Spleen (tissue), 11 donors: ENCODE measurements around the gene C3orf22. TPM values are rescaled to one million over a fixed set of nuclear protein-coding genes. Genes with fewer than 3 reads are reported as not detected.

Experiments used
- DNase-seq: peaks from one replicate; pipeline ENCODE4 v3.0.0-alpha.2; 2020
- H3K27ac ChIP-seq, 8 donors: fragments of 200-600 bp; sonication (generic) in 7 of 8; 1 replicate in 4 of 8; 2 replicates in 4 of 8; pipeline versions ENCODE4 v1.5.0 to v1.8.0; 2016 to 2021; ENCODE audit warnings: inconsistent platforms in 4 of 8, mild to moderate bottlenecking in 4 of 8, moderate library complexity in 1 of 8
- H3K27me3 ChIP-seq, 7 donors: fragments of 200-600 bp; sonication (generic) in 6 of 7; replicated peaks in 1 of 7; 1 replicate in 4 of 7; 2 replicates in 3 of 7; pipeline versions ENCODE4 v1.5.0 to v1.8.0; 2016 to 2021; ENCODE audit warnings: inconsistent platforms in 3 of 7, mild to moderate bottlenecking in 1 of 7
- H3K36me3 ChIP-seq, 6 donors: fragments of 200-600 bp; sonication (generic) in 5 of 6; 1 replicate in 4 of 6; 2 replicates in 2 of 6; pipeline versions ENCODE4 v1.5.0 to v1.8.0; 2016 to 2021; ENCODE audit warnings: inconsistent platforms in 2 of 6
- H3K4me1 ChIP-seq, 6 donors: fragments of 200-600 bp; sonication (generic) in 5 of 6; 1 replicate in 3 of 6; 2 replicates in 3 of 6; pipeline versions ENCODE4 v1.5.0 to v1.8.0; 2016 to 2021; ENCODE audit warnings: inconsistent platforms in 3 of 6
- H3K4me3 ChIP-seq, 8 donors: fragments of 200-600 bp; sonication (generic) in 7 of 8; 1 replicate in 4 of 8; 2 replicates in 4 of 8; pipeline versions ENCODE4 v1.5.0 to v1.8.0; 2016 to 2021; ENCODE audit warnings: inconsistent platforms in 4 of 8, mild to moderate bottlenecking in 4 of 8, moderate library complexity in 2 of 8
- H3K9me3 ChIP-seq, 8 donors: fragments of 200-600 bp; sonication (generic) in 7 of 8; 1 replicate in 4 of 8; 2 replicates in 4 of 8; pipeline versions ENCODE4 v1.5.0 to v1.8.0; 2016 to 2021; ENCODE audit warnings: inconsistent platforms in 4 of 8
- CTCF ChIP-seq, 11 experiments: fragments of 200-600 bp in 7 of 11; fragments of 450-650 bp in 4 of 11; sonication (generic) in 4 of 11; IDR thresholded peaks in 8 of 11; conservative IDR thresholded peaks in 3 of 11; 1 replicate in 7 of 11; 2 replicates in 4 of 11; pipeline versions ENCODE4 v1.4.0 to v1.8.0; 2016 to 2021; ENCODE audit warnings: antibody characterized with exemption in 11 of 11, inconsistent platforms in 4 of 11, mild to moderate bottlenecking in 1 of 11
- POLR2A ChIP-seq, 3 donors: fragments of 450-650 bp; IDR thresholded peaks; one replicate each; pipeline ENCODE4 v1.5.1; 2017; ENCODE audit warnings: antibody characterized with exemption in 3 of 3, mild to moderate bottlenecking in 1 of 3
- POLR2AphosphoS5 ChIP-seq, 3 donors: sonication (generic); formaldehyde crosslinking; IDR thresholded peaks; one replicate each; pipeline ENCODE4 v1.5.1; 2017; ENCODE audit warnings: antibody characterized with exemption in 3 of 3
- WGBS, 5 donors: extraction: QIAGEN DNeasy Blood & Tissue Kit in 3 of 5; methylation state at CpG; one replicate each; pipeline versions ENCODE4 v1.1.5 to v1.1.7; 2013 to 2018; 5-methylcytosine and 5-hydroxymethylcytosine counted together
- intact Hi-C: fragments of 100-400 bp; cut with DNase I; formaldehyde crosslinking; loops from one replicate; pipeline ENCODE4 v1.15.0; 2023; ENCODE audit warnings: low total_unique reads
- polyA plus RNA-seq, 3 donors: library from polyadenylated mRNA; stranded (reverse); fragments of 200-250 nt; gene quantifications; one replicate each; pipeline ENCODE4 v1.2.1, GENCODE V29; 2013
- total RNA-seq, 7 donors: library from RNA; depleted of rRNA in 3 of 7; stranded (reverse); fragments of >200 nt in 3 of 7; fragmentation: NEBNext Ultra II Directional in 4 of 7; extraction: Animal tissue kit (Norgen Biotek cat#: 25700) in 4 of 7; gene quantifications; one replicate each; pipeline versions ENCODE4 v1.1.0 to v1.2.1, GENCODE V29; 2016 to 2021
- donor health status: healthy with polysubstance abuse.
- donor health status: DM: no; HTN: no; CAD: no; lungs with moderate emphysema.
- donor health status: DM: no; HTN: no; CAD: no.
- donor health status: Bipolar disorder and iron deficiency.
- donor health status: healthy.
- donor health status: DM: no; HTN: no; CAD: no.
- donor health status: DM: yes; HTN: yes; CAD: no.

Gene C3orf22
- total and polyA plus RNA-seq, 10 donors = not detected

DNA sequence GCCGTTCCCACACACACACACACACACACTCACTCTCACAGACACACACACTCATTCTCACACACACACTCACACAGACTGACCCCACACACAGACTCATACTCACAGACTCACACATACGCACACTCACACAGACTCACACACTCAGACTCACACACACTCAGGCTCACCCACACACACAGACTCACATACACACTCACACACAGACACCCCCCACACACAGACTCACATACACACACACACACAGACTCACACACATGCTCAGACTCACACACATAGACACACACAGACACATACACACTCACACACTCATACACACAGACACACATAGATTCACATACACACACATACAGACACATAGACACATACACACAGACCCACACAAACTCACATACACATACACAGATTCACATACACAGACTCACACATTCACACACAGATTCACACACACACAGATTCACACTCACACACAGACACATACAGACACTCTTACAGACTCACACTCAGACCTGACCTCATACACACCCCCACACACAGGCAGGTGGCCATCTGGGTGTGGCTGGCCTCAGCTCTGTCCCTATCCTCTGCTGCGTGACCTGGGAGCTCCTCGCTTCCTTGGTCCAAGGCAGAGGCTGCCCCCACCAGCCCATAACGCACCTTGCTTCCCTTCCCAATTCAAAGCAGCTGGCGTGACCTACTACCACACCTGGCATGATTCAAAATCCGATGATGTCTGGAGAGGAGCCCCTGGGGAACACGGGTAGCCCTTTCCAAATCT is 1.9 kb downstream of the C3orf22 start:
- Histone ChIP-seq H3K4me3 (no peak overlapping the region), H3K9me3 (peaks cover 0 to 8% (median 7%) of the 10 kb centered on the region in 8 donors), H3K36me3 (no peaks in the 10 kb centered on the region), H3K4me1 (peaks cover 0 to 12% (median 0%) of the 10 kb centered on the region in 6 donors), H3K27me3 (no peaks in the 10 kb centered on the region), H3K27ac (no peak overlapping the region)
- no peak for TF ChIP-seq POLR2AphosphoS5 (IDR thresholded peaks at IDR 0.05)
- no peak for TF ChIP-seq CTCF (IDR thresholded peaks at IDR 0.05 in 8 of 11, conservative IDR thresholded peaks at IDR 0.05 in 3 of 11)
- TF ChIP-seq POLR2A (IDR thresholded peaks at IDR 0.05) = no peak
- intact Hi-C loops = no loop called here
- DNase-seq = peak; percentile 47
- 89 to 93% (median 91%) methylated on average over 8 of the region's 8 CpGs for WGBS, 5 donors

- peaks cover 0 to 12% (median 0%) of the 10 kb centered on the region in 6 donors for H3K4me1 ChIP-seq
- no peak overlapping the region for H3K4me3 ChIP-seq
- TF ChIP-seq CTCF (IDR thresholded peaks at IDR 0.05 in 8 of 11, conservative IDR thresholded peaks at IDR 0.05 in 3 of 11) (no peak), POLR2AphosphoS5 (IDR thresholded peaks at IDR 0.05) (no peak), POLR2A (IDR thresholded peaks at IDR 0.05) (no peak)
- peaks cover 0 to 8% (median 0%) of the 10 kb centered on the region in 7 donors for H3K27me3 ChIP-seq
- intact Hi-C loops = no loop called here
- H3K9me3 ChIP-seq = peaks cover 0 to under 1% (median 0%) of the 10 kb centered on the region in 8 donors
- WGBS, 5 donors = 75 to 83% (median 78%) methylated on average over 8 to 10 of the region's 10 CpGs
- DNase-seq = peak; percentile 63
- H3K36me3 ChIP-seq = no peaks in the 10 kb centered on the region
- H3K27ac ChIP-seq = no peak overlapping the region
Observed at GRCh38 chr3:126555795-126556636, 2.7 kb downstream of the C3orf22 start.

- TF ChIP-seq POLR2AphosphoS5 (IDR thresholded peaks at IDR 0.05) (peak; percentile 13 to 51 (median 25)), CTCF (IDR thresholded peaks at IDR 0.05 in 8 of 11, conservative IDR thresholded peaks at IDR 0.05 in 3 of 11) (no peak)
- Histone ChIP-seq H3K27ac (peak overlapping the region in 3 of 8 donors; percentile 14 to 47 (median 38)), H3K4me1 (peaks cover 0 to 12% (median 0%) of the 10 kb centered on the region in 6 donors), H3K9me3 (no peaks in the 10 kb centered on the region), H3K36me3 (no peaks in the 10 kb centered on the region), H3K4me3 (no peak overlapping the region), H3K27me3 (peaks cover 0 to 14% (median 0%) of the 10 kb centered on the region in 7 donors)
- peak; percentile 77 for DNase-seq
- 76 to 85% (median 82%) methylated on average over 19 of the region's 19 CpGs for WGBS, 5 donors
- intact Hi-C loops = no loop called here
Observed at GRCh38 chr3:126554560-126555525, 3.9 kb downstream of the C3orf22 start.
